Measurements from ENCODE around the gene TIMP2. TPM values are rescaled to one million over a fixed set of nuclear protein-coding genes. Genes with fewer than 3 reads are reported as not detected.
"Not testable (repeated sequence)": the region's sequence is repeated elsewhere in the genome, so short reads cannot be mapped to it uniquely, and the experiment has no call there.

TIMP2 gene
- total RNA-seq, 1 donor from 2014 or later = 535 TPM

DNA sequence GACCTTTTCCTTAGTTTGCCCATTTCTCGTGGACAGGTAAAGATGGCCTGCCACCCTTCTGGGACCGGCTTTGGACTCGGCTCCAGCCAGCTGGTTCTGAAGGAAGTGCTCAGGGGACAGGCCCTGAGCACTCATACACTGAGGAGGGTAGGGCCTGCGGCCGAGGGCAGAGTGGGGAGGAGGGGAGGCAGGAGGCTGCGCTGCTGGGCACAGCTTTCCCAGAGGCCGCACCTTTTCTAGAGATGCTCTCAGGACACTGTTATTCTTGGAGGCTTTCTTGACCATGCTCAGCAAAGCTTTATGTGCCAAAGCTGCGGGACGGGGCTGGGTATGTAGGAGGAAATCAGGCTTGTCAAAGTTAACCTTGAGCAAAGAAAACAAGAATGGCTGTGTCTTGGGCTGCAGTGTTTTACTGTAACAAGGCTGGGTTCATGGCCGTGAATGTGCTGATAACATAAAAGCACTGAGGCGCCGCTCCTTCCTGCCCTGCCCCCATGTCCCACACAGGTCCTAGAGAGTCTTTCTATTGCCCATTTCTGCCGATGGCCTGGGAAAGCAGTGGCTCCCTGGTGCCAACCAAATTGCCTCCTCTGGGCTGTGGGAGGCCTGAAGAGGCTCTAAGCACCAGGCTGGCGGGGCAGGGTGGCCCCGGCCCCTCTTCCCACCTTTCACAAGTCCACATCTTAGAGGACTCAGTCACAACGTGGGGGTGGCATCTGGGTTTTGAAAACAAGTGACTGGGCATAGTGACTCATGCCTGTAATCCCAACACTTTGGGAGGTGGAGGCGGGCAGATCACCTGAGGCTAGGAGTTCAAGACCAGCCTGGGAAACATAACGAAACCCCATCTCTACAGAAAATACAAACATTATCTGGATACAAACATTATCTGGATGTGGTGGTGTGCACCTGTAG, 22.3 kb upstream of the TIMP2 start:
- Mint-ChIP-seq H3K27ac (ENCODE audit: unreplicated experiment) (no peak overlapping the region), H3K36me3 (ENCODE audit: low read depth) (peaks cover 1% of the 10 kb centered on the region), H3K27me3 (ENCODE audit: low read depth) (peaks cover 1% of the 10 kb centered on the region), H3K9me3 (ENCODE audit: low read depth) (peaks cover 10% of the 10 kb centered on the region), H3K4me3 (ENCODE audit: unreplicated experiment) (no peak overlapping the region), H3K4me1 (ENCODE audit: low read depth) (peaks cover 24% of the 10 kb centered on the region)
- TF ChIP-seq, protein P1, sequence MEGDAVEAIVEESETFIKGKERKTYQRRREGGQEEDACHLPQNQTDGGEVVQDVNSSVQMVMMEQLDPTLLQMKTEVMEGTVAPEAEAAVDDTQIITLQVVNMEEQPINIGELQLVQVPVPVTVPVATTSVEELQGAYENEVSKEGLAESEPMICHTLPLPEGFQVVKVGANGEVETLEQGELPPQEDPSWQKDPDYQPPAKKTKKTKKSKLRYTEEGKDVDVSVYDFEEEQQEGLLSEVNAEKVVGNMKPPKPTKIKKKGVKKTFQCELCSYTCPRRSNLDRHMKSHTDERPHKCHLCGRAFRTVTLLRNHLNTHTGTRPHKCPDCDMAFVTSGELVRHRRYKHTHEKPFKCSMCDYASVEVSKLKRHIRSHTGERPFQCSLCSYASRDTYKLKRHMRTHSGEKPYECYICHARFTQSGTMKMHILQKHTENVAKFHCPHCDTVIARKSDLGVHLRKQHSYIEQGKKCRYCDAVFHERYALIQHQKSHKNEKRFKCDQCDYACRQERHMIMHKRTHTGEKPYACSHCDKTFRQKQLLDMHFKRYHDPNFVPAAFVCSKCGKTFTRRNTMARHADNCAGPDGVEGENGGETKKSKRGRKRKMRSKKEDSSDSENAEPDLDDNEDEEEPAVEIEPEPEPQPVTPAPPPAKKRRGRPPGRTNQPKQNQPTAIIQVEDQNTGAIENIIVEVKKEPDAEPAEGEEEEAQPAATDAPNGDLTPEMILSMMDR (IDR thresholded peaks at IDR 0.05) = no peak
- DNase-seq (ENCODE audit: low spot score) = no peak

DNA sequence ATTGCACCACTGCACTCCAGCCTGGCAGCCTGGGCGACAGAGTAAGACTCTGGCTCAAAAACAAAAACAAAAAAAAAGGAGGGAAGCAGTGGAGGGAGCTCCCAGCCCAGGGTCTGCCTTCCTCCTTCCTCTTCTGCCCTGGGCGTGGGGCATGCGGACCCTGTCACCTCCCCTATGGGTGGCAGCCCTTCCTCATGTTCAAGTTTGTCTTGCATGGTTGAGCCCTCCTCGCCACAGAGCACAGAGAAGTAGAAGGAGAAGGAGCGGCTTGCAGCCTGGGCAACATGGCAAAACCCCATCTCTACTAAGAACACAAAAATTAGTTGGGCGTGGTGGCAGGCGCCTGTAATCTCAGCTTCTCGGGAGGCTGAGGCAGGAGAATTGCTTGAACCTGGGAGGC, 21.4 kb upstream of the TIMP2 start:
- Mint-ChIP-seq H3K4me1 (ENCODE audit: low read depth) (peaks cover 16% of the 10 kb centered on the region), H3K4me3 (ENCODE audit: unreplicated experiment) (no peak overlapping the region), H3K9me3 (ENCODE audit: low read depth) (peaks cover 10% of the 10 kb centered on the region), H3K36me3 (ENCODE audit: low read depth) (peaks cover 1% of the 10 kb centered on the region), H3K27ac (ENCODE audit: unreplicated experiment) (no peak overlapping the region), H3K27me3 (ENCODE audit: low read depth) (peaks cover 1% of the 10 kb centered on the region)
- TF ChIP-seq, protein P1 (IDR thresholded peaks at IDR 0.05) = no peak
- DNase-seq (ENCODE audit: low spot score) = no peak

DNA sequence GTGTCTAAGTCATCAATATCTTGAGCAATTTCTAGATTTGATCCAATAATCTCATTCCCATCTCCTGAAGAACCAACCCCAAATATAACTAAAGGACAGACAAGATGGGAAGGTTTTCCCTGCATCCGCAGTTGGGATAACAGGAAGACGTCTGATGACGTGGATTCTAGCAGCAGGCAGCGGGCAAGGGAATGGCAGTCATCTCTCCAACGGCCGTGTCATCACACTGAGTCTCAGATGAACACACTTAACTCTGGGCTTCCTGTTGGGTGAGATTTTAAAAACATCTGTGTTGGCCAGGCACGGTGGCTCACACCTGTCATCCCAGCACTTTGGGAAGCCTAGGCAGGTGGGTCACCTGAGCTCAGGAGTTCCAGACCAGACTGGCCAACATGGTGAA, 20.9 kb upstream of the TIMP2 start:
- Mint-ChIP-seq H3K27me3 (ENCODE audit: low read depth) (peaks cover 1% of the 10 kb centered on the region), H3K9me3 (ENCODE audit: low read depth) (peaks cover 9% of the 10 kb centered on the region), H3K27ac (ENCODE audit: unreplicated experiment) (no peak overlapping the region), H3K36me3 (ENCODE audit: low read depth) (peaks cover 1% of the 10 kb centered on the region), H3K4me1 (ENCODE audit: low read depth) (peaks cover 13% of the 10 kb centered on the region), H3K4me3 (ENCODE audit: unreplicated experiment) (no peak overlapping the region)
- TF ChIP-seq, protein P1 (IDR thresholded peaks at IDR 0.05) = no peak
- DNase-seq (ENCODE audit: low spot score) = no peak

DNA sequence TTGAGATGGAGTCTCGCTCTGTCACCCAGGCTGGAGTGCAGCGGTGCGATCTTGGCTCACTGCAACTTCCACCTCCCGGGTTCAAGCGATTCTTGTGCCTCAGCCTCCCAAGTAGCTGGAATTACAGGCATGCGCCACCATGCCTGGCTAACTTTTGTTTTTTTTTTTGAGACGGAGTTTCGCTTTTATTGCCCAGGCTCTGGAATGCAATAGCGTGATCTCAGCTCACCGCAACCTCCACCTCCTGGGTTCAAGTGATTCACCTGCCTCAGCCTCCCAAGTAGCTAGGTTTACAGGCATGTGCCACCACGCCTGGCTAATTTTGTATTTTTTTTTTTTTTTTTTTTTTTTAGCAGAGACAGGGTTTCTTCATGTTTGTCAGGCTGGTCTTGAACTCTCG, 20.3 kb upstream of the TIMP2 start:
- not testable (repeated sequence) for H3K27ac Mint-ChIP-seq (ENCODE audit: unreplicated experiment); H3K36me3 Mint-ChIP-seq (ENCODE audit: low read depth); DNase-seq (ENCODE audit: low spot score); H3K27me3 Mint-ChIP-seq (ENCODE audit: low read depth); H3K4me3 Mint-ChIP-seq (ENCODE audit: unreplicated experiment); H3K9me3 Mint-ChIP-seq (ENCODE audit: low read depth)
- H3K4me1 Mint-ChIP-seq (ENCODE audit: low read depth) = peaks cover 19% of the 10 kb centered on the region

DNA sequence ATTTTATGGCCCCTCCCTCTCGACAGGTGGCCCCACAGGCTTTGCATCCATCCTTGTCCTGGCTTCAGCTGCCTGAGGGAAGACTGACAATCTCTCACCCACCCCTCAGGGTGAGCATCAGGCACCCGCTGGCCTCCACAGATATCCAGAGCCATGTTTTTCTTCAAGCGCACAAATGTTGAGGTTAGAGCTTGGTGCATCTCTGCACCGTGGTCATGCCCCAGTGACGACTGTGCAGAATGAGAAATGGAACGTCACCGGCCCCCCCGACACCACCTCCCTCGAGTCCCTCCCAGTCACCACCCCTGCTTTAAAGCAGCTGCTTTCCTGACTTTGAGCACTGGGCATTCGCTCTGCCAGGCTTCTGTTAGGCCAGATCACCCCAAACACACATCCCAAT, 19.8 kb upstream of the TIMP2 start:
- H3K27ac Mint-ChIP-seq (ENCODE audit: unreplicated experiment) = no peak overlapping the region
- H3K4me3 Mint-ChIP-seq (ENCODE audit: unreplicated experiment) = no peak overlapping the region
- H3K4me1 Mint-ChIP-seq (ENCODE audit: low read depth) = peaks cover 24% of the 10 kb centered on the region
- peaks cover 1% of the 10 kb centered on the region for H3K27me3 Mint-ChIP-seq (ENCODE audit: low read depth)
- no peaks in the 10 kb centered on the region for H3K9me3 Mint-ChIP-seq (ENCODE audit: low read depth)
- H3K36me3 Mint-ChIP-seq (ENCODE audit: low read depth) = peaks cover 1% of the 10 kb centered on the region
- DNase-seq (ENCODE audit: low spot score) = no peak
- TF ChIP-seq, protein P1 (IDR thresholded peaks at IDR 0.05) = no peak

DNA sequence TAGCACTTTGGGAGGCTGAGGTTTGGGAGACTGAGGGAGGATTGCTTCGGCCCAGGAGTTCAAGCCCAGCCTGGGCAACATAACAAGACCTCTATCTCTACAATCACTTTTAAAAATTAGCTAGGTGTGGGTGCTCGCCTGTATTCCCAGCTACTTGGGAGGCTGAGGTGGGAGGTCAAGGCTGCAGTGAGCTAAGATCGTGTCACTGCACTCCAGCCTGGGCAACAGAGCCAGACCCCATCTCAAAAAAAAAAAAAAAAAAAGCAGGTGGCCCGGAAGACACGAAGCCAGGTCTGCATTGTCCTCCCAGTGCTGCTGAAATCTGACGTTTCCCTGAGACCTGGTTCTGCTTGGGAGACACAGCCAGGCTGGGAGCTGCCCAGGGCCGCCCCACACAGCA, 18.8 kb upstream of the TIMP2 start:
- Mint-ChIP-seq H3K27ac (ENCODE audit: unreplicated experiment) (no peak overlapping the region), H3K4me1 (ENCODE audit: low read depth) (peaks cover 33% of the 10 kb centered on the region), H3K9me3 (ENCODE audit: low read depth) (no peaks in the 10 kb centered on the region), H3K4me3 (ENCODE audit: unreplicated experiment) (no peak overlapping the region), H3K36me3 (ENCODE audit: low read depth) (no peaks in the 10 kb centered on the region), H3K27me3 (ENCODE audit: low read depth) (peaks cover 1% of the 10 kb centered on the region)
- no peak for DNase-seq (ENCODE audit: low spot score)
- TF ChIP-seq, protein P1 (IDR thresholded peaks at IDR 0.05) = no peak
